ENCODE measurements around the gene S100A7. TPM values are rescaled to one million over a fixed set of nuclear protein-coding genes. Genes with fewer than 3 reads are reported as not detected.

The S100A7 gene
- total and polyA plus RNA-seq, 2 of the 8 experiments (the other 6 are each of a cell fraction or from before 2014, with no cell fraction given), result not detected

- TF ChIP-seq USF2 (IDR thresholded peaks at IDR 0.05; ENCODE audit: low read length), result no peak
- TF ChIP-seq EP300 (IDR thresholded peaks at IDR 0.05; ENCODE audit: borderline replicate concordance in 1 of 2, low read depth in 2 of 2, low read length in 2 of 2), result no peak
- TF ChIP-seq TCF12 (IDR thresholded peaks at IDR 0.05; ENCODE audit: low read depth, low read length), result no peak
- no peak for TF ChIP-seq SIX5 (IDR thresholded peaks at IDR 0.05; ENCODE audit: low read depth, low read length)
- TF ChIP-seq JUN (IDR thresholded peaks at IDR 0.05; ENCODE audit: low read depth, low read length), result no peak
- no peak for TF ChIP-seq TAF7 (optimal IDR thresholded peaks at IDR 0.05; ENCODE audit: borderline replicate concordance, low read depth, low read length)
- no peak for TF ChIP-seq KDM1A (IDR thresholded peaks at IDR 0.05; ENCODE audit: borderline replicate concordance, low read length)
- no peak for TF ChIP-seq CEBPB (IDR thresholded peaks at IDR 0.05; ENCODE audit: low read depth, low read length)
Observed at GRCh38 chr1:153478047-153478691, 17.7 kb upstream of the S100A7 start (continued).

Measured in H1 (cell line).